ENCODE measurements around the gene DAPK1.

- TF ChIP-seq ZC3H10 (CRISPR knock-in tag; IDR thresholded peaks at IDR 0.05) (no peak), CSDC2 (CRISPR knock-in tag; IDR thresholded peaks at IDR 0.05) (no peak), RARB (CRISPR knock-in tag; IDR thresholded peaks at IDR 0.05) (no peak)
Observed at GRCh38 chr9:87543251-87543650, 45.6 kb downstream of the DAPK1 start.

Measured in SK-N-SH treated with all-trans-retinoic acid at 6 μM for 48 hours (cell line).